CD4-positive, alpha-beta T cell treated with Interleukin-17A for 4 hours (primary cell): Measurements from ENCODE around the gene HLA-DQB2.

Source experiments
- DNase-seq: peaks from one replicate; pipeline ENCODE4 v3.0.0-alpha.2; 2020; ENCODE audit warnings: mixed read lengths

HLA-DQB2 gene

GRCh38 chr6:32744776-32745175 is 18.6 kb downstream of the HLA-DQB2 start:
- no peak for DNase-seq

- DNase-seq = no peak
Measured at GRCh38 chr6:32742374-32742773, 21.0 kb downstream of the HLA-DQB2 start.

GRCh38 chr6:32741031-32741960 is 22.0 kb downstream of the HLA-DQB2 start, which contains the start of gene HLA-DQA2:
Gene HLA-DQA2, plus strand, starts transcription at chr6:32741391. Its CDS starts 53 bp downstream, at chr6:32741444.
- DNase-seq = no peak

GRCh38 chr6:32738126-32738525 is 25.2 kb downstream of the HLA-DQB2 start:
- DNase-seq = no peak

- no peak for DNase-seq
Measured at GRCh38 chr6:32718879-32719278, 44.5 kb downstream of the HLA-DQB2 start.

GRCh38 chr6:32716396-32716795 is 46.9 kb downstream of the HLA-DQB2 start:
- no peak for DNase-seq

- no peak for DNase-seq
Measured at GRCh38 chr6:32713241-32713640, 50.1 kb downstream of the HLA-DQB2 start.

- DNase-seq = no peak
Measured at GRCh38 chr6:32709625-32710024, 53.7 kb downstream of the HLA-DQB2 start.
